ENCODE measurements around the gene ADSS2. TPM values are rescaled to one million over a fixed set of nuclear protein-coding genes. Genes with fewer than 3 reads are reported as not detected.

The ADSS2 gene
- total and polyA plus RNA-seq, 2 donors (not counting 3 experiments of a cell fraction or from before 2014, with no cell fraction given), result 35.5 to 90.6 TPM

GRCh38 chr1:244424649-244425334, 26.9 kb downstream of the ADSS2 start:
- no TSS peak for BruUV-seq (replicated peaks)
- TF ChIP-seq GATA2 (IDR thresholded peaks at IDR 0.05; ENCODE audit: insufficient read depth, insufficient read length, low read depth, low read length), result no peak
- no peak for TF ChIP-seq MAX (IDR thresholded peaks at IDR 0.05; ENCODE audit: insufficient read depth, insufficient read length)
- no peak for TF ChIP-seq POLR2AphosphoS5 (IDR thresholded peaks at IDR 0.05; ENCODE audit: insufficient read depth, low read depth, low read length)
- no peak for TF ChIP-seq MYC (IDR thresholded peaks at IDR 0.05; ENCODE audit: low read depth, low read length)
- no peak for TF ChIP-seq FOS (IDR thresholded peaks at IDR 0.05; ENCODE audit: borderline replicate concordance, insufficient read depth, low read length)
- no peak for TF ChIP-seq POLR2A (IDR thresholded peaks at IDR 0.05; ENCODE audit: low read depth, low read length)
- no peak for TF ChIP-seq JUN (IDR thresholded peaks at IDR 0.05; ENCODE audit: borderline replicate concordance, insufficient read depth, insufficient read length, low read depth)
- TF ChIP-seq, protein P1, sequence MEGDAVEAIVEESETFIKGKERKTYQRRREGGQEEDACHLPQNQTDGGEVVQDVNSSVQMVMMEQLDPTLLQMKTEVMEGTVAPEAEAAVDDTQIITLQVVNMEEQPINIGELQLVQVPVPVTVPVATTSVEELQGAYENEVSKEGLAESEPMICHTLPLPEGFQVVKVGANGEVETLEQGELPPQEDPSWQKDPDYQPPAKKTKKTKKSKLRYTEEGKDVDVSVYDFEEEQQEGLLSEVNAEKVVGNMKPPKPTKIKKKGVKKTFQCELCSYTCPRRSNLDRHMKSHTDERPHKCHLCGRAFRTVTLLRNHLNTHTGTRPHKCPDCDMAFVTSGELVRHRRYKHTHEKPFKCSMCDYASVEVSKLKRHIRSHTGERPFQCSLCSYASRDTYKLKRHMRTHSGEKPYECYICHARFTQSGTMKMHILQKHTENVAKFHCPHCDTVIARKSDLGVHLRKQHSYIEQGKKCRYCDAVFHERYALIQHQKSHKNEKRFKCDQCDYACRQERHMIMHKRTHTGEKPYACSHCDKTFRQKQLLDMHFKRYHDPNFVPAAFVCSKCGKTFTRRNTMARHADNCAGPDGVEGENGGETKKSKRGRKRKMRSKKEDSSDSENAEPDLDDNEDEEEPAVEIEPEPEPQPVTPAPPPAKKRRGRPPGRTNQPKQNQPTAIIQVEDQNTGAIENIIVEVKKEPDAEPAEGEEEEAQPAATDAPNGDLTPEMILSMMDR (IDR thresholded peaks at IDR 0.05; ENCODE audit: extremely low read depth in 1 of 2, insufficient read depth in 1 of 2, low read depth in 1 of 2, low read length in 2 of 2), result no peak
- TF ChIP-seq EZH2 (IDR thresholded peaks at IDR 0.05; ENCODE audit: borderline replicate concordance, low read depth, low read length, severe bottlenecking), result no peak
- no peaks in the 10 kb centered on the region for H4K20me1 ChIP-seq (replicated peaks; ENCODE audit: control insufficient read depth, extremely low read depth, insufficient read depth, low read length)
- intact Hi-C loops (cut with micrococcal nuclease), result no loop called here
- peaks cover 40% of the 10 kb centered on the region for H3K79me2 ChIP-seq (ENCODE audit: control insufficient read depth, insufficient read depth, low read length)
- peaks cover 10 to 19% of the 10 kb centered on the region in 2 experiments for H3K36me3 ChIP-seq (ENCODE audit: control insufficient read depth in 2 of 2, extremely low read depth in 1 of 2, insufficient read depth in 2 of 2, low read length in 2 of 2)
- FAIRE-seq (no peak), DNase-seq (ENCODE audit: low read depth, low spot score) (no peak)
- CTCF ChIA-PET, result interaction anchor here (1.2 to 2.0 kb wide), 2 partner anchors 10 to 372 kb away, joined by 3 to 6 read pairs; no protein-coding TSS in a partner anchor
- no peaks in the 10 kb centered on the region for H3K27me3 ChIP-seq (ENCODE audit: control insufficient read depth in 2 of 2, insufficient read depth in 2 of 2, low read length in 2 of 2)
- dilution Hi-C loops (cut with MboI; ENCODE audit: extremely low pct_ligation_motif_present, low sequenced_read_pairs), result no loop called here
- no peak overlapping the region for H3K9ac ChIP-seq (replicated peaks; ENCODE audit: extremely low read depth, insufficient read depth, low read length)
- H3K9me3 ChIP-seq (replicated peaks; ENCODE audit: control insufficient read depth, insufficient read depth, low read length), result no peaks in the 10 kb centered on the region
- peak overlapping the region; percentile 1 for H3K27ac ChIP-seq (ENCODE audit: insufficient read depth, low read depth, low read length)
- POLR2A ChIA-PET, result no interaction called here
- H3K4me3 ChIP-seq (replicated peaks in 1 of 3; ENCODE audit: insufficient read depth in 1 of 3, low read depth in 1 of 3, low read length in 3 of 3), result no peak overlapping the region
- H3K9me1 ChIP-seq (replicated peaks; ENCODE audit: control insufficient read depth, extremely low read depth, insufficient read depth, low read length), result no peaks in the 10 kb centered on the region
- peaks cover 11% of the 10 kb centered on the region for H3K4me1 ChIP-seq (ENCODE audit: control insufficient read depth, extremely low read depth, insufficient read depth, low read length)
- H3K4me2 ChIP-seq (ENCODE audit: insufficient read depth, low read length), result no peak overlapping the region
- no peak overlapping the region for H2AFZ ChIP-seq (ENCODE audit: low read depth, low read length)
